ENCODE measurements around the gene CHPF.

Gene CHPF

GRCh38 chr2:219566640-219567039, 23.0 kb upstream of the CHPF start:
- DNase-seq = no peak

GRCh38 chr2:219565130-219566080, 21.8 kb upstream of the CHPF start:
- DNase-seq = no peak

- DNase-seq = no peak
Measured at GRCh38 chr2:219563271-219563928, 19.8 kb upstream of the CHPF start.

DNA sequence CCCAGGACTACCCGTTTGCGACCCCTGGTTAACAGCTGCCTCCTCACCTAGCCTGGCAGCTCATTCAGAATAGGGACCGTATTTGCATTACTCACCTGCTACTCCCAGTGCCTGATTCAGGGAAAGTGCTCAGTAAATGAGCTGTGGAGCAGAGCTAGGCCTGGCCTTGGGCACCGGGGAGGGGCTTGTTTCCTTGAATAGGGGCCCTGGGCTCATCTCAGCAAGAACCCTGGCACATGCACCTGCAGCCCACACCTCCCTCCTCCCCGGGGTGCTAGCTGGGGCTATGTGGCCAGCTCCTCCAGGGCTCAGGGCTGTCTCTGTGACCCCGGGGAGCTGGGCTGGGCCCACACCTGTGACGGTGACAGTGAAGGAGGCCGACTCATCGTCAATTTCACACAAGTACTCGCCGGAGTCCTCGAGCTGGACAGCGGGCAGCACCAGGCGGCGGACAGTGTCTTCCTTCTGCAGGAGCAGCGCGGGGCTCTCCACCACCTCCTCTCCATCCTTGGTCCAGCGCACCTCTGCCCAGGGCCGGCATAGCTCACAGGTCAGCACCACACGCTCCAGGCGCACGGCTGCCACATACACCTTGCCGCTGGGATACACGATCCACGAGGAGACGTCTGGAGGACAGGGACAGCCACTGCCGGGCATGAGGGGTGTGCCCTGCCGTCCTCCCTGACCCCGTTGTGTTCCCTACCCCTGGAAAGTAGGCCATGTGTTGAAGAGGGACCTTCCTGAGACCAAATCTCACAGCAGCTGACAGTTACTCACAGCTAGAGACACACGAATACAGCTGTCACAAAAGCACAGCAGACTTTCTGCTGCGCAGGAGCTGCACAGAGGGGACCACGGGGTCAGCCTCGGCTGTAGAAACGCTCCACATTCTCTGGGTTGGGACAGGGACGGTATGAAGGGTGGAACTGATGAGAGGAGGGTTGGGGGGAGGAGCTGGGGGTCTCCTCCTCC, 18.7 kb upstream of the CHPF start:
- DNase-seq = no peak

- no peak for DNase-seq
Measured at GRCh38 chr2:219561179-219562048, 17.8 kb upstream of the CHPF start.

GRCh38 chr2:219560893-219561178, 17.2 kb upstream of the CHPF start:
- DNase-seq = no peak

- DNase-seq = no peak
Measured at GRCh38 chr2:219560037-219560892, 16.7 kb upstream of the CHPF start.

GRCh38 chr2:219559156-219559915, 15.7 kb upstream of the CHPF start:
- DNase-seq = no peak

- DNase-seq = no peak
Measured at GRCh38 chr2:219557791-219558785, 14.5 kb upstream of the CHPF start.

GRCh38 chr2:219557320-219557719, 13.7 kb upstream of the CHPF start:
- DNase-seq = no peak

- DNase-seq = no peak
Measured at GRCh38 chr2:219556413-219556812, 12.8 kb upstream of the CHPF start.

- no peak for DNase-seq
Measured at GRCh38 chr2:219555956-219556355, 12.3 kb upstream of the CHPF start.

DNA sequence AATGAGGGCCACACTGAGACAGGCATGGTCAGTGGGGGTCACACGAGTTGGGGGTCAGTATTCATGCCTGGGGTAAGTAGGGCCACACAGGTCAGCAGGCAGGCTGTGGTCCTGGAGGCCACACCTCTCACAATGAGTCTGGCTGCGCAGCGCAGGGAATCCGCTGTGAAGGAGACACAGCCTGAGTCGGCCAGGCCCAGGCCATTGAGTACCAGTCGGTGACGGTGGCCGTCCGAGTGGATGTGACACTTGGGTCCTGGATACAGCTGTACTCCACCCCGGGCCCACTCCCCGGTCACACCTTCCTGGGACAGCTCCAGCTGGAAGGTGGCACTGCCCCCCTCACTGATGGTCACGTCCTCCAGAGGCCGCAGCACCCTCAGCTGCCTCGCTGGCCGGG, 10.7 kb upstream of the CHPF start:
- no peak for DNase-seq

DNA sequence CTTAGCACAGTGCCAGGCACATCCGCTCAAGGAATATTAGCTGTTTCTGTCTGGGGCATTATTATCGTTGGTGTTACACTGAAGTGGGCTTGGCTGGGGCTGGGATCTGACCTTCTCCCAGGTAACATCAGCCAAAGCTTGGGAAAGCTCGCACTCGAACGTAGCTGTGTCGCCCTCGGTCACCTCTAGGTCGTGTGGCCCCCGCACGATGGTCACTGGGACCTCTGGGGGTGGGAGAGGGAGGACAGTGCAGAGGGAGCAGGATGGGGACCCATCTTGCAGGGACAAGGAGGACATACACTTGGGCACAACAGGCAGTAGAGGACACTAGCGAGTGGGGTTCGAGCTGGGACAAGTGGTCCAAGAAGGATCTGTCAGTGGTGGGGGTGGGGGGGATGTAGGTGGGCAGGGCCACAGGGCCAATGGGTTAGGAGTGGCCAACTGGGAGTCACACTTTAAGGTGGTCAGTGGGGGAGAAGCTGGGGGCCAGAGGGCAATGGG, 9.9 kb upstream of the CHPF start:
- DNase-seq = no peak

- DNase-seq = no peak
Measured at GRCh38 chr2:219553168-219553417, 9.5 kb upstream of the CHPF start.

- DNase-seq = peak; percentile 93
Measured at GRCh38 chr2:219552382-219553167, 9.0 kb upstream of the CHPF start.

- DNase-seq = no peak
Measured at GRCh38 chr2:219551441-219552381, 8.1 kb upstream of the CHPF start.
